HCT116 (cell line): ENCODE data around the gene ABHD5.

ENCODE experiments used
- CBX3 ChIP-seq: IDR thresholded peaks from 2 replicates; pipeline ENCODE4 v1.6.1; 2012; ENCODE audit warnings: low read depth
- CTCF ChIP-seq, 3 experiments: fragments of 200-600 bp in 1 of 3; sonication (generic) in 1 of 3; IDR thresholded peaks in 2 of 3; conservative IDR thresholded peaks in 1 of 3; 2 replicates each; pipeline ENCODE4 v1.5.1; 2012 to 2017; ENCODE audit warnings: low read depth in 2 of 3, low read length in 2 of 3, antibody characterized with exemption in 1 of 3, borderline replicate concordance in 1 of 3, control low read depth in 1 of 3, mild to moderate bottlenecking in 1 of 3, mixed read lengths in 1 of 3, mixed run types in 1 of 3, moderate library complexity in 1 of 3; ENCODE audit not compliant: insufficient read depth in 1 of 3
- EZH2 ChIP-seq: fragments of 200-600 bp; sonication (generic); IDR thresholded peaks from 2 replicates; pipeline ENCODE4 v1.6.1; 2017; ENCODE audit warnings: antibody characterized with exemption, mixed run types
- EZH2phosphoT487 ChIP-seq: fragments of 200-600 bp; IDR thresholded peaks from 2 replicates; pipeline ENCODE4 v1.6.1; 2018; ENCODE audit warnings: antibody characterized with exemption, borderline replicate concordance
- MAX ChIP-seq: IDR thresholded peaks from 2 replicates; pipeline ENCODE4 v1.6.1; 2012
- REST ChIP-seq: IDR thresholded peaks from 2 replicates; pipeline ENCODE4 v1.6.1; 2012; ENCODE audit warnings: low read depth

DNA sequence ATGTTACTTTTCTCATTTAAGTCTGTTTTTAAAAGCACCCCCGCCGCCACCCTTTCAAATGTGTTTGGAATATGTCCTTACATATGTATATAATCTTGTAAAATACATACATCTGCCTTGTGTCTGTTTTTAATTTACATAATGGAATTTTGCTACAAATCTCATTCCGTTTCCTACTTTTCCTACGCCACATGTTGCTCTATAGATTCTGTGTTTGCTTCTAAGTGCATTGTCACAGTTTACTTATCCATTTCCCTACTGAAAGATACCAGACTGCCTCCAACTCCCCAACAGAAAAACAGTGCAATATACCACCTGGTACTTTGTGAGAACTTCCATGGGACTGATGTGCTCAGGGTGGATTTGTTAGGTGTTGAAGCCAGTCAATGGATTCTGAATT lies 70.2 kb downstream of the ABHD5 start:
- no peak for TF ChIP-seq REST
- TF ChIP-seq CTCF (IDR thresholded peaks at IDR 0.05 in 2 of 3, conservative IDR thresholded peaks at IDR 0.05 in 1 of 3; ENCODE audit: borderline replicate concordance in 1 of 3, insufficient read depth in 1 of 3, low read depth in 2 of 3, low read length in 2 of 3), result no peak
- no peak for TF ChIP-seq CBX3
- TF ChIP-seq MAX, result no peak
- TF ChIP-seq EZH2, result no peak
- TF ChIP-seq EZH2phosphoT487, result no peak
